Astrocyte of the hippocampus (primary cell): ENCODE results near the gene EPS8L2.
"Not testable (repeated sequence)": the region's sequence is repeated elsewhere in the genome, so short reads cannot be mapped to it uniquely, and the experiment has no call there.

Experiments
- DNase-seq: peaks from one replicate; pipeline ENCODE4 v3.0.0; 2011; ENCODE audit warnings: low read depth, low spot score

Gene EPS8L2

GRCh38 chr11:725624-726202 is 19.7 kb downstream of the EPS8L2 start:
- DNase-seq = no peak

DNA sequence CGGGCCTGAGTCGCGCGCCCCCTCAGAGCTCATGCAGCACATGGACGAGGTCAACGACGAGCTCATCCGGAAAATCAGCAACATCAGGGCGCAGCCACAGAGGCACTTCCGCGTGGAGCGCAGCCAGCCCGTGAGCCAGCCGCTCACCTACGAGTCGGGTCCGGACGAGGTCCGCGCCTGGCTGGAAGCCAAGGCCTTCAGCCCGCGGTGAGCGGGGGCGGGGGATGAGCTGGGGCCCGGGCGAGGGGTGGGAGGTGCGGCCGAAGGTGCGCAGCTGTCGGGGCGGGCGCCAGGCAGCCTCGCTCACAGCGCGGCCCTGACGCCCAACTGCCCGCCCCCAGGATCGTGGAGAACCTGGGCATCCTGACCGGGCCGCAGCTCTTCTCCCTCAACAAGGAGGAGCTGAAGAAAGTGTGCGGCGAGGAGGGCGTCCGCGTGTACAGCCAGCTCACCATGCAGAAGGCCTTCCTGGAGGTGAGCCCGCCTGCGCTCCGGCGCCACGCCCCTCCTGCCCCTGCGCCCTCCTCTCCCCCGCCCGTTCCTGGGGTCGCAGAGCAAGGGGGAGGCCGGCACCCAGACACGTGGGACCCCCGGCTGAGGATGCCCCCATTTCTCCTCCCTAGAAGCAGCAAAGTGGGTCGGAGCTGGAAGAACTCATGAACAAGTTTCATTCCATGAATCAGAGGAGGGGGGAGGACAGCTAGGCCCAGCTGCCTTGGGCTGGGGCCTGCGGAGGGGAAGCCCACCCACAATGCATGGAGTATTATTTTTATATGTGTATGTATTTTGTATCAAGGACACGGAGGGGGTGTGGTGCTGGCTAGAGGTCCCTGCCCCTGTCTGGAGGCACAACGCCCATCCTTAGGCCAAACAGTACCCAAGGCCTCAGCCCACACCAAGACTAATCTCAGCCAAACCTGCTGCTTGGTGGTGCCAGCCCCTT is 20.5 kb downstream of the EPS8L2 start:
- peak; percentile 67 for DNase-seq

- no peak for DNase-seq
These were observed 21.3 kb downstream of the EPS8L2 start for GRCh38 chr11:727281-727701.

GRCh38 chr11:727859-728748 is 22.1 kb downstream of the EPS8L2 start:
- peak; percentile 93 for DNase-seq

DNA sequence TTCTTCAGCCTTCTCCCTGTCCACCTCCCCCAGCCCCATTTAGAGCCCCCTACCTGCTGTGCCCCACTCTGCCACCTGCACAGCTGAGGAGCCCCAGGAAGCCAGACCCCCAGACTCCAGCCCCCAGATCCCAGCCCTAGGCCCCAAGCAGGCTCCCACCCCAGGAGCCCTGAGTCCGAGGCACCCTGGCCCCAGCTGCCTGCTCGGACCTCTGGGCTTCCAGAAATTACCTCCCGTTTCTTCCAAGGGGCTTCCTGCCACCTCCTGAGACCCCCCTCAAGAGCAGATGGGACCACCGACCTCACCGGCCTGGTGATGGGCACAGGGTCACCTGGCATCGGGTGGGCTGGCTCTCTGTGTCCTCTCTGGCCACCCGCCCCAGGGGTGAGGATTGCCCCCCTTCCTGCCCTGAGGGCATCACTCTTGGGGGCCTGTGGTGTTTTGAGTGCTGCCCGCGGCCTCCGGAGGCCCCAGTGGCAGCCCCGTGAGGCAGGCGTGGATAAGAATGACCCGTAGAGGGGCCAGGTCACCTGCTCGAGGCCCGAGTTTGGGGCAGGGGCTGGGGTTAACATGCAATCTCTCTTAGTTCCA is 23.0 kb downstream of the EPS8L2 start:
- no peak for DNase-seq

- DNase-seq = no peak
These were observed 23.6 kb downstream of the EPS8L2 start for GRCh38 chr11:729492-730074.

GRCh38 chr11:733072-733471 is 27.0 kb downstream of the EPS8L2 start:
- DNase-seq = no peak

GRCh38 chr11:734541-734940 is 28.5 kb downstream of the EPS8L2 start:
- not testable (repeated sequence) for DNase-seq

GRCh38 chr11:737366-737765 is 31.3 kb downstream of the EPS8L2 start:
- no peak for DNase-seq

DNA sequence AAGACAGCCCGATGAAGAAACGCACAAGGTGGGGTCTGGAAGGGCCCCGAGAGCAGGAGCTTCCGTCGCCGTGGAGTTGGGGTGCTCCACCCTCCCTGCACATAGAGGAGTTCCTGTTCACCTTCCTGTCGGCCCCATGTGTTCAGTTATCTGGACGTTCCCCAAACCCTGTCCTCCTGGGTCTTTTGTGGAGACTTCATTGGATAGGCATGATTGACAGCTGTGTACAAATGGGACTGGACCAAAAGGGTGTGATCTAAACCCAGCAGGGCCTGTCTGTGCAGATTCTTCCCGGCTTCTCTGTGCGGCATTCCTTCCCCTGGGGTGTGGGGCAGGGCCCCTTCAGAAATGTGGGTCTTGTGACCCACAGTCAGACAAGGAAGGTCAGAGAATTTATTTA is 31.9 kb downstream of the EPS8L2 start:
- not testable (repeated sequence) for DNase-seq

DNA sequence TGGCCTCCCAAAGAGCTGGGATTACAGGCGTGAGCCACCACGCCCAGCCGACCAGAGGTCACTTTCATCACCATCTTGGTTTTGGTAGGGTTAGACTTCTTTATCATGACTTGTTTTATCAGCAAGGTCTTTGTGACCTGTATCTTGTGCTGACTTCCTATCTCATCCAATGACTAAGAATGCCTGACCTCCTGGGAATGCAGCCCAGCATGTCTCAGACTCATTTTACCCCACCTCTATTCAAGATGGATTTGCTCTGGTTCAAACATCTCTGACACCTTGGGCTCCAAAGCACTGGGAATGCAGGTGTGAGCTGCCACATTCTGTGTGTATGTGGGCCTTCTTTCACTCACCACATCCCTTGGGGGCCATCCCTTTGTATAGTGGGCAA is 36.1 kb downstream of the EPS8L2 start:
- no peak for DNase-seq

DNA sequence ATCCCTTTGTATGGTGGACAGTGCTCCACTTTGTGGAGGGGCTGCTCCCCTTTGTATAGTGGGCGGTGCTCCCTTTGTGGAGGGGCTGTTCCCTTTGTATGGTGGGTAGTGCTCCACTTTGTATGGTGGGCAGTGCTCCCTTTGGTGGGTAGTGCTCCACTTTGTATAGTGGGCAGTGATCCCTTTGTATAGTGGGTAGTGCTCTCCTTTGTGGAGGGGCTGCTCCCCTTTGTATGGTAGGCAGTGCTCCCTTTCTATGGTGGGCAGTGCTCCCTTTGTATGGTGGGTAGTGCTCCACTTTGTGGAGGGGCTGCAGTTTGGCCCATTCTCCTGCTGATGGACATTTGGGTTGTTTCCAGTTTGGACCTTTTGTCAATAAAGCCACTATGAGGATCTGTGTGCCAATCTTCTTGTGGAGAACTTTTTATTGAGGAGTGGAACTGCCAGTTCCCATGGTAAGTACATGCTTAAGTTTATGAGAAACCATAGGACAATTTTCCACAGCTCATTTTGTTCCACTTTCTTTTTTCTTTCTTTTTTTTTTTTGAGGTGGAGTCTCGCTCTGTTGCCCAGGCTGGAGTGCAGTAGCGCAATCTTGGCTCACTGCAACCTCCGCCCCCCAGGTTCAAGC is 36.7 kb downstream of the EPS8L2 start:
- no peak for DNase-seq

DNA sequence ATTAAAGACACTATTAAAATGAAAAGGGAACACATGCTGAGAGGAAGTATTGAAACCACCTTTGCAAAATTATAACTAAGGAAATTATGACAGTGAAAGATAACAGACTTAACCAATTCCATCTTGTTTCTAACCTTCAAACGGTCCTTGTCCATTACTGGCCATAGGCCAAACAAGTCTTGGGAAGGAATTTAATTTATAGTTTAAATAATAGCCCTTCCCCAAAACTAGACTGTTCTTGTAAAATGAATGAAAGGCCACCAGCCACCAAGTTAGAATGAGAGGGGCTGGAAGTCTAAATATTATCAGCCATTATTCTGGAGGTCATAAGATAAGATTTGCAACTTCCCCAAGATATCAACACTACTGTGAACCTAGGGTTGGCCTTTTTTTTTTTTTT is 39.4 kb downstream of the EPS8L2 start:
- DNase-seq = no peak

DNA sequence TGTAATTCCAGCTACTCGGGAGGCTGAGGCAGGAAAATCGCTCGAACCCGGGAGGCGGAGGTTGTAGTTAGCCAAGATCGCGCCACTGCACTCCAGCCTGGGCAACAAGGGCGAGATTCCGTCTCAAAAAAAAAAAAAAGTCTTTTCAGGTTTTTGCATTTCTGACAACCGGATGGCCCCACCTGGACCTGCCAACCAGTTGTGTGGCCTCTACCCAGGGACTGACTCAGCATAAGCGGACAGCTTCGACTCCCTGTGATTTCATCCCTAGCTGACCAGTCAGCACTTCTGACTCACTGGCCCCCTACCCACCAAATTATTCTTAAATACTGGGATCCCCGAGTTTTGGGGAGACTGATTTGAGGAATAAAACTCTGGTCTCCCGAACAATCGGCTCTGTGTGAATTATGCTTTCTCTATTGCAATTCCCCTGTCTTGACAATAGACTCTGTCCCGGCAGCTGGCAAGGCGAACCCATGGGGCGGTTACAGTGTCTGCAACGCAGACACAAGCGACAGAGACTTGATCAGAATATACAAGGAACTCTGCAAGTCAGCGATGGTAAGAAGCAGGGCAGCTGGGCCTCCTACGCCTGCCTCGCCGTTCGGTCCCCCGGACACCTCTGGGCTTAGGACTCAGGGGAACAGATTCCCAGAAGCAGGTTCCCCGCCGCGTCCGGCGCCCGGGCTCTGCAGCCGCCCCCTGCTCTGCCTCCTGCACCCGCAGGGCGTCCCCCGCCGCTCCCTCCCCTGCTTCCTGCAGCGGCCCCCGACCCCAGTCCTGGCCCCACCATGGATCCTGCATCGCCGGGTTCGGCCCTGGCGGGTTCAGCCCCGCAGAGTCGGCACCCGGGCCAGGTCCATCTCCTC is 40.5 kb downstream of the EPS8L2 start:
- DNase-seq = peak; percentile 47

GRCh38 chr11:747158-748006 is 41.4 kb downstream of the EPS8L2 start, which contains the start of gene TALDO1:
Gene TALDO1 (plus strand): TSS chr11:747464. CDS start chr11:747482, 18 bp downstream.
- DNase-seq = peak; percentile 97

- peak; percentile 44 for DNase-seq
These were observed 42.0 kb downstream of the EPS8L2 start for GRCh38 chr11:748007-748359.

GRCh38 chr11:749731-750130 is 43.7 kb downstream of the EPS8L2 start:
- DNase-seq = no peak

DNA sequence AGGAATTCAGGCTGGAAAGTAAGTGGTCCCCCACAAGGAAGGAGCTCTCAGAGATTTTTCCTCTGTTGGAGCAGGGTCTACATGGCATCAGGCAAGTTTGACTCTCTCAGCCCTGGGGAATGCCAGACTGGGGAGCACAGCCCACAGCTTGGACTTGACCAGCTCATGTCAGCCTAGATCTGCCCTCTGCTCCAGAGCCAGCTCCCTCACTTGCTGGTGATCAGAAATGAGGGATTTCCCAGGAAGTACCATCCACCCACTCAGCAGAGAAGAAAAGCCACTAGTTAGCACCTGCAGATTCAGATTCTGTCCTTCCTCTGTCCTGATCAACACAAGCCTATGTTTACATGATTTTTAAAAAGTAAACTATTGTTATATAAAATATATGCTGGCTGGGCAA is 54.2 kb downstream of the EPS8L2 start:
- no peak for DNase-seq
